ENCODE results near the gene TMEM91. TPM values are rescaled to one million over a fixed set of nuclear protein-coding genes. Genes with fewer than 3 reads are reported as not detected.

TMEM91 gene
- total and polyA plus RNA-seq, 2 of the 13 experiments (the other 11 are each of a cell fraction or from before 2014, with no cell fraction given): 6.3 to 10.3 TPM

DNA sequence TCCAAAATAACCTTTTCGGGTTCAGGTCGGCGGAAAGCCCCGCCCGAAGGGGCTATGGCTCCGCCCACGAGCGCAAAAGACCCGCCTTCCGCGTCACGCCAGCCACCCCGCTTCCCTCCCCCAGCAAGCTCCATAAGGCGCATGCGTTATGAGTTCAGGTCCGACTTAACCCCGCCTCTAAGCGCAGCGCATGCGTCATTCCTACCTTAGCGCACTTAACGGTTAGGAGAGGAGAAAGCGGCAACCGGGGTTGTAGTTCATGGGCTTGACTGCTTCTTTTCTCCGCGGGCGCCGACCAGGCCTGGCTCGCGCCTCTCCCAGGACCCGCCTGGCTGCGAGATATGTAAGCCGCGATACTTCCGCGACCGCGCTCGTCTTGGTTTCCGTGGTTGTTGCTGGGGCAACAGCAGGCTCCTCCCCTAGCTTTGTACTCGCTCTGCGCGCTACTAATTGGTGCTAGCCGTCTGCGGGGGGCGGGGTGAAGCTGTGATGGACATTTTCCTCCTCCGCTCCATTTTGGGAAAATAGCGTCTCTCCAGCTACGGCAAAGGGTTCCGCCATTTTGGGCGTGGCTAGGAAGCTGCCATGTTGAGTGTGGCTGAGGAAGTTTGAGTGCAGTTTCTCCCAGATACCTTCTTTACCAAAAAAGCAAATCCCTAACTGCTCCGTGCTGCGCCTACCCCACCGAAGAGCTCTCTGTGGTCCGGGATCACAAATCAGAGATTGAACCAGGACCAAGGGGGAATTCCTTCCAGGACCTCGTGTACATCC lies 12.4 kb upstream of the TMEM91 start, which contains the start of gene B9D2 (continued):
- TF ChIP-seq ZNF607 (CRISPR knock-in tag; IDR thresholded peaks at IDR 0.05; ENCODE audit: borderline replicate concordance) (0 out of 2 replicates have a peak, but pooled peaks have one; percentile 63), MBNL3 (CRISPR knock-in tag; conservative IDR thresholded peaks at IDR 0.05) (no peak), ZNF225 (CRISPR knock-in tag; IDR thresholded peaks at IDR 0.05) (no peak), MTF1 (CRISPR knock-in tag; IDR thresholded peaks at IDR 0.05) (no peak), NCOA5 (CRISPR knock-in tag; IDR thresholded peaks at IDR 0.05) (no peak), THAP8 (CRISPR knock-in tag; IDR thresholded peaks at IDR 0.05; ENCODE audit: borderline replicate concordance) (no peak), GATA4 (IDR thresholded peaks at IDR 0.05; ENCODE audit: borderline replicate concordance, low read depth) (no peak), ZBTB21 (CRISPR knock-in tag; IDR thresholded peaks at IDR 0.05) (no peak), ZNF704 (CRISPR knock-in tag; IDR thresholded peaks at IDR 0.05; ENCODE audit: borderline replicate concordance) (no peak), KMT2B (CRISPR knock-in tag; IDR thresholded peaks at IDR 0.05) (peak; percentile 64), ZNF503 (CRISPR knock-in tag; IDR thresholded peaks at IDR 0.05) (no peak), STAG1 (CRISPR knock-in tag; IDR thresholded peaks at IDR 0.05) (no peak), ZNF512 (CRISPR knock-in tag; IDR thresholded peaks at IDR 0.05) (no peak), KDM4B (CRISPR knock-in tag; IDR thresholded peaks at IDR 0.05) (no peak), BORCS8-MEF2B (CRISPR knock-in tag; IDR thresholded peaks at IDR 0.05) (peak; percentile 22; the same call in 1 of the 2 replicates), MEIS2 (CRISPR knock-in tag; IDR thresholded peaks at IDR 0.05) (no peak), ZNF691 (CRISPR knock-in tag; IDR thresholded peaks at IDR 0.05; ENCODE audit: borderline replicate concordance, low read depth) (no peak)
- TF ChIP-seq, protein P1, sequence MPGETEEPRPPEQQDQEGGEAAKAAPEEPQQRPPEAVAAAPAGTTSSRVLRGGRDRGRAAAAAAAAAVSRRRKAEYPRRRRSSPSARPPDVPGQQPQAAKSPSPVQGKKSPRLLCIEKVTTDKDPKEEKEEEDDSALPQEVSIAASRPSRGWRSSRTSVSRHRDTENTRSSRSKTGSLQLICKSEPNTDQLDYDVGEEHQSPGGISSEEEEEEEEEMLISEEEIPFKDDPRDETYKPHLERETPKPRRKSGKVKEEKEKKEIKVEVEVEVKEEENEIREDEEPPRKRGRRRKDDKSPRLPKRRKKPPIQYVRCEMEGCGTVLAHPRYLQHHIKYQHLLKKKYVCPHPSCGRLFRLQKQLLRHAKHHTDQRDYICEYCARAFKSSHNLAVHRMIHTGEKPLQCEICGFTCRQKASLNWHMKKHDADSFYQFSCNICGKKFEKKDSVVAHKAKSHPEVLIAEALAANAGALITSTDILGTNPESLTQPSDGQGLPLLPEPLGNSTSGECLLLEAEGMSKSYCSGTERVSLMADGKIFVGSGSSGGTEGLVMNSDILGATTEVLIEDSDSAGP (CRISPR knock-in tag; IDR thresholded peaks at IDR 0.05; ENCODE audit: borderline replicate concordance): peak; percentile 81; the same call in 1 of the 2 replicates

Measured in HepG2 (cell line).